ENCODE data around the gene ZNF436. TPM values are rescaled to one million over a fixed set of nuclear protein-coding genes. Genes with fewer than 3 reads are reported as not detected.

Gene ZNF436
- total and polyA plus RNA-seq, 3 donors from 2014 or later = 24.6 to 29.0 (median 26.7) TPM

DNA sequence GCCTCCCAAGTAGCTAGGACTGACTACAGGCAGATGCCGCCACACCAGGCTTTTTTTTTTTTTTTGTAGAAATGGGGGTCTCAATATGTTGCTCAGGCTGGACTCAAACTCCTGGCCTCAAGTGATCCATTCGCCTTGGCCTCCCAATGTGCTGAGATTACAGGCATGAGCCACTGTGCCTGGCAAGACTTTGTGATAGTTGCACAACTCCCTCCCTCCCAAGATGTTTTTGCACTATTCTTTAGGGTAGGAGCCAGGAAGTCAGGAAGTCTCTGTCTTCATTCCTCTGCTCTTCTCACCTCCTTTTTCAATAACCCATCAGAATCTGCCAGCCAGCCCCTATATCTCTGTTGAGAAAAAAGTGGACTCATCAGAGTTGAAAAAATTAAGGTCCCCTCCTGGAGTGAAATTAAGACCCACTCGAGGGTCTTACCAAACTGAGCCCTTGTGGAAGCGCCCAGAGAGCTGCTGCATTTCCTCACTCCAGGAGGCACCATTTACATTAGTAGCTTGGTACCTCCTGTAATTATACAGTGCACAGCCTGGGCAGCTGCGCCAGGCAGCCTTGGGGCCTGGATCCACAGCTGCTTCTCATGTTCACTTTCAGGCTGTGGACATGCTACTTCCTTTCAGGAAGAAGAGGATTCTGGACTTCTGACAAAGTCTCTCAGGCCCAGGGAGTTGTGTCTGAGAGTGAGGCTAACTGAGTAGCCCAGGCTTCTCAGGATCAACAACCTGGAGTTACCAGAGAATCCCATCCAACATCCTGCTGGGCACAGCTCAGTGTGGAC, 30.9 kb upstream of the ZNF436 start:
- H3K4me1 ChIP-seq = peaks cover 25% of the 10 kb centered on the region
- intact Hi-C loops (cut with DNase I; ENCODE audit: low total_unique reads) = no loop called here
- TF ChIP-seq POLR2A (IDR thresholded peaks at IDR 0.05) = no peak
- TF ChIP-seq, protein P1, sequence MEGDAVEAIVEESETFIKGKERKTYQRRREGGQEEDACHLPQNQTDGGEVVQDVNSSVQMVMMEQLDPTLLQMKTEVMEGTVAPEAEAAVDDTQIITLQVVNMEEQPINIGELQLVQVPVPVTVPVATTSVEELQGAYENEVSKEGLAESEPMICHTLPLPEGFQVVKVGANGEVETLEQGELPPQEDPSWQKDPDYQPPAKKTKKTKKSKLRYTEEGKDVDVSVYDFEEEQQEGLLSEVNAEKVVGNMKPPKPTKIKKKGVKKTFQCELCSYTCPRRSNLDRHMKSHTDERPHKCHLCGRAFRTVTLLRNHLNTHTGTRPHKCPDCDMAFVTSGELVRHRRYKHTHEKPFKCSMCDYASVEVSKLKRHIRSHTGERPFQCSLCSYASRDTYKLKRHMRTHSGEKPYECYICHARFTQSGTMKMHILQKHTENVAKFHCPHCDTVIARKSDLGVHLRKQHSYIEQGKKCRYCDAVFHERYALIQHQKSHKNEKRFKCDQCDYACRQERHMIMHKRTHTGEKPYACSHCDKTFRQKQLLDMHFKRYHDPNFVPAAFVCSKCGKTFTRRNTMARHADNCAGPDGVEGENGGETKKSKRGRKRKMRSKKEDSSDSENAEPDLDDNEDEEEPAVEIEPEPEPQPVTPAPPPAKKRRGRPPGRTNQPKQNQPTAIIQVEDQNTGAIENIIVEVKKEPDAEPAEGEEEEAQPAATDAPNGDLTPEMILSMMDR (IDR thresholded peaks at IDR 0.05) = no peak
- WGBS, 2 donors = 85 to 90% methylated on average over 5 of the region's 5 CpGs
- no peak overlapping the region for H3K27ac ChIP-seq
- no peaks in the 10 kb centered on the region for H3K27me3 ChIP-seq
- H3K36me3 ChIP-seq (ENCODE audit: low read depth, missing control alignments) = no peaks in the 10 kb centered on the region
- no peak for DNase-seq
- H3K4me3 ChIP-seq = no peak overlapping the region
- no peaks in the 10 kb centered on the region for H3K9me3 ChIP-seq

DNA sequence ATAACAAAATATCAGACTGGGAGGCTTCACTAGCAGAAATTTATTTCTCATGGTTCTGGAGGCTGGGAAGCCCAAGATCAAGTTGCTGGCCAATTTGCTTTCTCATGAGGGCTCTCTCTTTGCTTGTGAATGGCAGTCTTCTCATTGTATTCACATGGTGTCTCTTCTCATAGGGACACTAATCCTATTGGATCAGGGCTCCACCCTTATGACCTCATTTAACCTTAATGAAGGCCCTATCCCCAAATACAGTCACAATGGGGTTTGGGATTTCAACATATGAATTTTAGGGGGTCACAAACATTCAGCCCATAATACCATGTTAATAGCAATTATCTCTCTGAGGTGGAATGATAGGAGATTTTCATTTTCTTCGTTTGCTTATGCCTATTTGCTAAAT, 29.6 kb upstream of the ZNF436 start:
- H3K36me3 ChIP-seq (ENCODE audit: low read depth, missing control alignments) = no peaks in the 10 kb centered on the region
- no peak overlapping the region for H3K4me3 ChIP-seq
- 89 to 100% methylated on average over 1 of the region's 1 CpG for WGBS, 2 donors
- no peak for DNase-seq
- no peaks in the 10 kb centered on the region for H3K9me3 ChIP-seq
- TF ChIP-seq, protein P1 (IDR thresholded peaks at IDR 0.05) = no peak
- TF ChIP-seq POLR2A (IDR thresholded peaks at IDR 0.05) = no peak
- intact Hi-C loops (cut with DNase I; ENCODE audit: low total_unique reads) = no loop called here
- H3K4me1 ChIP-seq = peaks cover 31% of the 10 kb centered on the region
- no peaks in the 10 kb centered on the region for H3K27me3 ChIP-seq
- no peak overlapping the region for H3K27ac ChIP-seq

- DNase-seq = no peak
- Histone ChIP-seq H3K9me3 (no peaks in the 10 kb centered on the region), H3K27me3 (no peaks in the 10 kb centered on the region), H3K36me3 (ENCODE audit: low read depth, missing control alignments) (no peaks in the 10 kb centered on the region), H3K4me3 (no peak overlapping the region), H3K4me1 (peaks cover 27% of the 10 kb centered on the region), H3K27ac (no peak overlapping the region)
- intact Hi-C loops (cut with DNase I; ENCODE audit: low total_unique reads) = no loop called here
- TF ChIP-seq POLR2A (IDR thresholded peaks at IDR 0.05) = no peak
- TF ChIP-seq, protein P1 (IDR thresholded peaks at IDR 0.05) = no peak
- 94 to 95% methylated on average over 7 of the region's 7 CpGs for WGBS, 2 donors
Observed at GRCh38 chr1:23397908-23398307, 28.3 kb upstream of the ZNF436 start.

- Histone ChIP-seq H3K36me3 (ENCODE audit: low read depth, missing control alignments) (no peaks in the 10 kb centered on the region), H3K27ac (no peak overlapping the region)
- 94 to 98% methylated on average over 2 of the region's 2 CpGs for WGBS, 2 donors
Observed at GRCh38 chr1:23396380-23396779, 26.7 kb upstream of the ZNF436 start.

More at GRCh38 chr1:23396380-23396779, 26.7 kb upstream of the ZNF436 start:
- H3K4me1 ChIP-seq = peaks cover 23% of the 10 kb centered on the region
- no peak overlapping the region for H3K4me3 ChIP-seq
- H3K27me3 ChIP-seq = no peaks in the 10 kb centered on the region
- no peaks in the 10 kb centered on the region for H3K9me3 ChIP-seq
- TF ChIP-seq, protein P1 (IDR thresholded peaks at IDR 0.05) = no peak
- TF ChIP-seq POLR2A (IDR thresholded peaks at IDR 0.05) = no peak
- no peak for DNase-seq
- intact Hi-C loops (cut with DNase I; ENCODE audit: low total_unique reads) = no loop called here
